Suppressor macrophage treated with lipopolysaccharide for 1 hour (primary cell): Measurements from ENCODE around the gene RTN4R.

Experiments
- DNase-seq, 3 donors: peaks; one replicate each; pipeline ENCODE4 v3.0.0-alpha.2; 2020 to 2022

The RTN4R gene

DNA sequence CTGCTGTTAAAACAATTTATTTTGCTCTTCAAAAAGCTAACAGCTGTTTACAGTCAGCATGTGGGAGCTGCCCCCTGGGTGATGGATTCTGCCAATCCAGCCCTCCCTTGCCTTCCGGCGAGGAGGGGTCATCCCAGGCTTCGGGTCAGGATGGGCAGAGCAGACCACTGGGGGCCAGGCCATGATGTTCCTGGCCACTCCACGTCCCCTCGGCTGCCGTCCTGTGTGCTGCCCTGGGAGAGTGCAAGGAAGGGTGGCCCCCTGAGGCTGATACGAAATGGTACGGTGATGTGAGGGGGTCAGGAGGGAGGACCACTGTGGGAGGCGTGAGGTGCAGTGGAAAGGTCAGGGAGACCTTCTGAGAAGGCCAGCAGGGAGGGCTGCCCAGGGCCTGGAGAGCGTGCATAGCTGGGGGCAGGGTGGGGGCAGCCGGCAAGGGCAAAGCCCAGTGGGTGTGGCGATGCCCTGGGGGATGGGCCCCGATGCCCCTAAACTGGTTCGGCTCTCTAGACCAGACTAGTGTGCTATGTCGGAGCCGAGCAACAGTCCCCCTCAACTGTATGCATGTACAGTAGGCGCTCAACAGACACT lies 41.3 kb downstream of the RTN4R start:
- DNase-seq = no peak

DNA sequence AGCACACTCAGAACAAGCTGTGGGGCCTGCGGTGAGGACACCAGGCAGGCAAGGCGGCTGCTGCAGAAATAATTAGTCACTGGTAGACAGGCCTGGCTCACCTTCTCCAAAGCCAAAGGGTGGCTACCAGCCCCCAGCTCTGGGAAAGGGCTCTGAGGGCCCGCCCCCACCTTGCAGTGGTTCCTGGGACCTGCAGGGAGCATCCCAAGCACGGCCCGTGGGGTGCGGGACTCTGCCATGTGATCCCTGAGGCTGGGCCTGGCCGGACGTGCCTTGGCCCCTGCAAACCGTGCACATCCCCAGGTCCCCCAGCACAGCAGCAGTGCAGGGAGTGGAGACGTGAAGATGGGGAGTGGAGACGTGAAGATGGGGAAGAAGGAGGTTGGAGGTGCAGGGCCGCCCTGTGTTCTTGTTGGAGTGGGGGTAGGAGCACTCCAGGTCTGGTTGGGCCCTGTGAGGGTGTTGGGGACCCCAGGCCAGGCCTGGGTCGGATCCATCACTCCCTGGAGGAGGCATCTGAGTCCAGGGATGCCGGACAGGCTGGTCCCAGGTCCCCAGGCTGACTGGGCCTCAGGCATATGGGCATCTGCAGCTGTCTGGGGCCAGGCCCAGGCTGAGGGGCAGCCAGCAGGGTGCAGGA lies 41.9 kb downstream of the RTN4R start:
- DNase-seq = no peak

DNA sequence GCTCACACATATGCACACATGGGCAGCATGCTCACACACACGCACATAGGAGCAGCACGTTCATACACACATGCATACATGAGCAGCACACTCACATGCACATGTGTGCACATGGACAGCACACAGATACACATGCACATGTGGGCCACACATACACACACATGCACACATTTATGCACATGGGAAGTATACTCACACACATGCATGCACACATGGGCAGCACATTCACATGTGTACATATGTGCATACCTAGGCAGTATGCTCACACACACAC lies 42.5 kb downstream of the RTN4R start:
- DNase-seq = no peak

DNA sequence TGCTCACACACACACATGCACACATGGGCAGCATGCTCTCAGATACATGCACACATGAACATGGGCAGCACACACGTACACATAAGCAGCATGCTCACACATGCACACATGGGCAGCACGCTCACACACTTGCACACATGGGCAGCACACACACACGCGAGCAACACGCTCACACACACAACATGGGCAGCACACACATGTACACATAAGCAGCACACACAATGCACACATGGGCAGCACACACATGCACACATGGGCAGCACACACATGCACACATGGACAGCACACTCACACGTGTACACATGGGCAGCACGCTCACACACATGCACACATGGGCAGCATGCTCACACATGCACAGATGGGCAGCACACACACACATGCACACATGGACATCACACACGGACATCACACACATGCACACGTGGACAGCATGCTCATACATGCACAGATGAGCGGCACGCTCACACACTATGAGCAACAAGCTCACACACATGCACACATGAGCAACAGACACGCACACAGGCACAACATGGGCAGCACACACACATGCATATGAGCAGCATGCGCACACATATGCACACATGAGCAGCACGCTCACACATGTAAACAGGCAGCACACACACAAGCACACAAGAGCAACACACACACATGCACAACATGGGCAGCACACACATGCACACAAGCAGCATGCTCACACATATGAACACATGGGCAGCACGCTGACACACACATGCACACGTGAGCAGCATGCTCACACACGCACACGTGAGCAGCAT lies 43.0 kb downstream of the RTN4R start:
- no peak for DNase-seq

DNA sequence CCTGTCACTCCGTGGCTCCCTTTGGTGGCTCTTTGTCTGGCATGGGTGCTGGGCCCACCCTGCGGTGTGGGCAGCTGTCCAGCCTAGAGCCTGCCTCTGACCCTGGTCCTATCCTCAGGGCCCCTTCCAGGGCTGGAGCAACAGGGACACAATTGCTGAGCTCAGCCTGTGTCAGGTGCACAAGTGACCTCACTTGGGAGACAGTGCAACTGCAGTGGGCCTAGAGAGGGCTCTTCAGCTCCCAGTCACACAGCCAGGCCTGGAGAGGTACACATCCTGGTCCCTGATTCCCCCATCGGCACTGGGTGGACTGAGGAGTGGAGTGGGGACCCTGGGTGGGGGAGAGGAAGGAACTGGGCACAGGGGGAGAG lies 43.9 kb downstream of the RTN4R start:
- DNase-seq = no peak

DNA sequence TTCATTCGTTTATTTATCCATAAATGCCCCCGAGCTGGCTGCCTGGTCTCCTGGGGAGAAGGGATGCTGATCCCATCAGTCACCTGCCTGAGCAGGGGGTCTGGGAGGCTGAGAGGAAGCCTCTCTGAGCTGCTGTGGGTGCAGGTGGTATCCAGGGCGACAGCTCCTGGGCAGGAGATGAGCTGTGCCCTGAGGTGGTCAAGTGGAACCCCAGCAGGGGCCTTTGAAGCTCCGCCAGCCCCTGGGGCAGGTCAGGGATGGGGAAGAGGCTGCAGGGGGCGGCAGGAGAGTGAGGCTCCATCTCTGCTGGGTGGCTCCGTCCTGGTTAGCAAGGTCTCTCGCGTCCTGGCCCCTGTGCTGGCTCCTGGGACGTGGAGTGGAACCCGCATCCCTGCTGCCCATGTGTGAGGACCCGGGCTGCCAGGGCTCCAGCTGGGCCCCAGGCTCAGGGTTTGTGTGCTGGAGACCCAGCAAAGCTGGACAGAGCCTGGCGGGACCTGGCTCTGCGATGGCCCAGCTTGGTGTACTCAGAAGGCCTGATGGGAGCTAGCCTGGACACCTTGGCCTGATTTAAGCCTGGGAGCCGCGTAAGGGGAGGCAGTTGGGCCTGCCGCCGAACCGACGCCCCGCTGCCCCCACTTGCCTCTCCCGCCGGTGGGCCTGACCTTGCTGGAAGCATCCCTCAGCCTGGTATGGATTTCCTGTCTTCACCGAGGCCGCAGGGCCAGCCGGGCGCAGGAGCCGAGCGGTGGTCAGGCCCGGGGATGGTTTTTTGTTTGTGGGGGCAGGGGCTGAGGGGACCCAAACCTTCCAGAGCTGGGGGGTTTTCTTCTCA lies 44.5 kb downstream of the RTN4R start:
- no peak for DNase-seq

DNA sequence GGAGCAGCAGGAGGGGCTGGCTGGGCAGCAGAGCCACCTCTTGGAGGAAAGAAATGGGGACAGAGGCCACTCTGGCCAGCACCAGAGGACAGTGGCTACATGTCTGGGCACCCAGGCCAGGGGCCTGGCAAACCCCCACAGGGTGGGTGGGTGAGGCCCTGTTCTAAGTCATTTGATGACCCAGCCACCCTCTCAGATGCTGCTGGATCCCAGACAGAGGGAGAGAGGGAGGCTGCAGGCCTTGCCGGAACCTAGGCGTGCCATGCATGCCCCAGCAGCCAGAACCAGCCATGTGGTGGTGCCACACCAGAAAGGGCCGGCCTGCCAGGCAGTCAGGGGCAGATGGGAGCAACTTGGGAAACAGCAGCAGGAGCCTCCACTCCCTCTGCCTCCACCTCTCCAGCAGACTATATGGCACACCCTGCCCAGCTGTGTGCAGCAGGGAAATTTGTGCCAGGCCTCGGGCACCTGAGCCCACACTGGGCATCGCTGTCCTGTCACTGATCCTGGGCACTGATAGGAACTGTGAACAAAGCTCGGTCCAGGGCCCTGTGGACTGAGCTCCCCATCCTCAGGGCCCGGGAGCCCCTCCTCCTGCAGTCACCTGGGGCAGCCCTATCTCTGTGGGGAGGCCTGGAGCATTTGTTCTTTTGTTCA lies 45.2 kb downstream of the RTN4R start:
- no peak for DNase-seq

DNA sequence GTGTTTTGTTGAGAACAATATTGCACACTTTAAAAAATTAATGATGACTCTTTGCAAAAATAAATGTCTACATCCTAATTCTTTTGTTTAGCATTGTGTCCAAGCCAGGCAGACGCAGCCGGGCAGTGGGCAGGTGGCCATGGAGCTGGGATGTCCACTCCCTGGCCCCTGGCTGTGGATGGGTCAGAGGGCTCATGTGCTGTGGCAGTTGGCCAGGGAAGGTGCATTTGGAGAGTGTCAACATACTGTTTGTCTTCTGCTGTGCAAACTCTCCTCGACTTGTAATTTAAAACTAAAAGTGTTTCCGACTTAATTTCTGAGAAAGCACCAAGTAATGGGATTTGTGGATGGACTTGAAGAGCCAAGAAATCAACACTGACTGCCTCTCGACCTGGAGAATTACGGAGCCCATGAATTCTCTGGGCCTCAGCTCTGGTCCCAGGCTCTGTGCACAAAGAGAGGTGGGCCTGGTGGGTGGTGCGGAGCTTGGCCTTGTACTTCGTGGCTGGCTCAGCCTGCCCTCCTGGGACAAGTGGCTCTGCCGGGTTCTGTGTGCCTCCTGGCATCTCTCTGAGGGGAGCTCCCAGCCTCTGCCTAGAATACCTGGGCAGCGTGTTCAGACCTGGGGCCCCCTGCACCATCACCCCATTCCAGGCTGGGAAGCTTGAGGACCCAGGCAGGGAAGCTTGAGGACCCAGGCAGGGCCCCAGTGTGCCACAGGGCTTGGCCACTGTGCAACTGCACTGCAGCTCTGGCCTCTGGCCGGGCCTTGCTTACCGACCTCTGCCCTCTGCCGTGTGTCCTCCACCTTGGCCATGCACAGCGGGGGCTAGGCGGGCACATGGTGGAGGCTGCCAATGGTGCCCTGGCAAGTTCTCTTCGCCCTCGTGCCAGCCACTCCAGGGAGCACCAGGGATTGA lies 46.4 kb downstream of the RTN4R start:
- DNase-seq = no peak

DNA sequence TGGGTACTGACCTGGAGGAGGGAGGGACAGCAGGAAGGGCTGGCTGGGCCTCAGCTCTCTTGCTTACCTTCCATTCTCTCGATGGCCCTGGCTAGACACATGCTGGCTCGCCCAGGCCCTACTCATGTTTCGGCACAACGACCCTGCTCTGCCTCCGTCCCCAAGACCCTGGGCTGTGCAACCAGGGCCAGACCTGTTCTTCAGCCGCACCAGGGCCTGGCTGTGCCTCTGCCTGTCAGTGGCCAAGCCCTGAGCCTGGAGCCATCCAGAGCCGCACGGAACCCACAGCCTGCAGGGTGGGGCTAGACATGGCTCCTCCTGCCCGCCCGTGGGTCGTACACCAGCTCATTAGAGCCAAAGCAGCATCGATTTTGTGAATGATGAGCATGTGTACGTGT lies 47.5 kb downstream of the RTN4R start:
- DNase-seq = no peak

DNA sequence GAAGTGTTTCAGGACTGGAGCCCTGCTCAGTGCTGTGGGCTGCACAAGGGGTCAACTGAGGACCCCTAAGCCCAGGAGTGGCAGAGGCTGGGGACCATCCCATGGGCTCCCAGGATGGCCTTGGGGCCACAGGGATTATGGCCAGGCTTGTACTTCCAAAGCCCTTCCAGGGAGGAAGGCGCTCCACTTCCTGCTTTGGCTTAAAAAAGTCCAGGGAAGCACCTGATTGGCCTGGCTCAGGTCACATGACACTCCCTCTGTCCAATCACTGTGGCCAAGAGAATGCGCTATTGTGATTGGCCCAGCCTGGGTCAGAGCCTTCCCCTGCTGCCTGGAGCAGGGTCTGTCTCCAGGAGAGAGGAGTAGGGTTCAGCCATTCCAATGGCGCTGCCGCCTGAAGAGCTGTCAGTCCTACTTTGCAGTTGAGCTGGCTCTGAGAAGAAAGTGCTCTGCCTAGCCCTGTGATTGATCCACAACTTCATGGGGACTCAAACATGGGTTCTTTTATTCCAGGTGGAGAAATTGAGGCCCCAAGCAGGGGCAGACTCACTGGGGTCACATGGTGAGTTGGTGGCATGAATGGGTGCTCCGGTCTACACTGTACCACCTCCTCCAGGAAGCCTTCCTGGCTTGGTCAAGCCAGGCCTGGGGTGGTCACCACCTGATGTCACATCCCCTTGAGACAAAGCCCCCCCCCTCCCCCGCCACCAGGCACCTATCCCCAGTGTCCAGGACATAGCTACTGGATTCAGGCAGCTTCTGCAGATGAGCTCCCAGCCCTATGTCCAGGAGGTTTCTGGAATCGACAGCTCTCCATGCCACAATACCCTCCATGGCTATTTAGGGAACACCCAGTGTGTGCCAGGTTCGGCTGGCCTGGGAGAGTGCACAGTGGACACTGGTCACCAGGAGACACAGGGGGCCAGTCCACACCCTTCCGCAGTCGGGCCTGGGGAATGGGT lies 48.2 kb downstream of the RTN4R start:
- no peak for DNase-seq

DNA sequence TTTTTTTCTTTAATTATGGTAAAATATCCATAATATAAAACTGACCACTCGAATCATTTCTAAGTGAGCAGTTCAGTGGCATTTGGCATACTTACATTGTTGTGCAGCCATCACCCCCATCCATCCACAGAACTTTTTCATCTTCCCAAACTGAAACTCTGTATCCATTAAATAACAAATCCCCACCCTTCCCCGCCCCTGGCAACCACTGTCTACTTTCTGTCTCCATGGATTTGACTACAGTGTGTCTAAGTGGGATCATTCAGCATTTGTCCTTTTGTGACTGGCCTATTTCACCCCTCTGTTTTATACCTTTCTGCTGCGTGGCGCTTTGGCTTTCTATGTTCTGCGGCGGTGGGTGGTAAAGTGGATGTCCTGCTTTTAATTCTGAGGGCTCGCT lies 49.1 kb downstream of the RTN4R start:
- no peak for DNase-seq

DNA sequence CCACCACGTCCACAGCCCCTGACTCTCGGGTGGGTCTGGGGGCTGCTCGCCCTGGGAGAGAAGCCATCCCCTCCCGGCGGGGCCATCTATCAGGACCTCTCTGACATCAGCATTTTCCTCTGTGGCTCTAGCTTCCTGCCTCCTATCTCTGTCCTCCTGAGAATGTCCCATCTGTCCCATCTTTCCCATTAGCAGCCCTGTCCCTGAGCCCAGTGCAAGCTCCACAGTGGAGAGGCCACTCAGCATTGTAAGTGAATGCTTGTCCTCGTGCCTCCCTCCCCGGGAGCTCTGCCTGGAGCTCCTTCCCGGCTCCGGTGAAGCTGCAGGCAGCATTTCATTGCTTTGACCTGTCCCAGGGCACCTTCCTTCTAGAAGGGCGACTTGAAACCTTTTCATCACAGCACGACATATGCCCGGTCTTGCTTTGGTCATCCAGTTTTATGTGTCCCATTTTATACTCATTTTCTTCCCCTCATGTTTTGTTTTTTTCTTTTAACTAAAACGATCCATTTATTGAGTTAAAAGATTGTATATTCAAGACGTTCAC lies 49.7 kb downstream of the RTN4R start:
- DNase-seq = no peak

DNA sequence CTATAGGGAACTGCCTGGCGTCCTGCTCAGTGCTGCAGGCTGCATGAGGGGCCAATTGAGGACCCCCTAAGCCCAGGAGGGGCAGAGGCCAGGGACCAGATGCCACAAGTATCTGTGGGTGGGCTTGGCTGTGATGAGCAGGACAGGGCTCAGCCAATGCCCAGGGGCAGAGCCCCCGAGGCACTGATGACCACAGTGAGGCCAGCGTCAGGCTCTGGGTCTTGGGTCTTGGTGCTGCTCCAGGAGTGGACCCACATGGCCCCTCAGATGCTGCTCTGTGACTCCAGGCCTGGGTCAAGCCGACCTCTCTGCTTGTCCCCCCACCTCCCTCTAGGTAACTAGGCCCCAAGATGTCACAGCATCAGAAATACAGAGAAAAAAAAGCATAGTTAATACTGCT lies 50.6 kb downstream of the RTN4R start:
- no peak for DNase-seq

DNA sequence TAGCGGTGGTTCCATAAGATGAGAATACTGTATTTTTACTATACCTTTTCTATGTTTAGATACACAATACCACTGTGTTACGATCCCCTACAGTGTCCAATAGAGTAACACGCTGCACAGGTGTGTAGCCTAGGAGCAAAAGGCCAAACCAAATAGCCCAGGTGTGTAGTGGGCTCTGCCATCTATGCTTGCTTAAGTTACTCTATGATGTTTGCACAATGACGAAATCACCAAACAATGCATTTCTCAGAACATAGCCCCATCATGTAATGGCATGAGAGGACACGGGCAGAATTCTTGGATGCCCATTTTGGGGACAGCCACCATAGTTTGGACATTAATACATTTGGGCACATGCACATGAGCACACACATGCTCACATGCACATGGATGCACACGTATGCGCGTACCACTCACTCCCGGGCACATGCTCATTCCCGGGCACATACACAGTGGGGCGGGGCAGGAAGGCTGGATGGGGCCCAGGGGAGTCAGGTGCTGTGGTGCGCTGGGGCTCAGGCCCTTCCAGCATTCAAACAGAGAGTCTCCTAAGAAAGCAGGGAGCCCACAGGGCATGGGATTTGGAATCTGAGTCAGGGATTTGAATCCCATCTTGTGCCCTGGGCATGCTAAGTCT lies 51.1 kb downstream of the RTN4R start:
- DNase-seq = no peak

DNA sequence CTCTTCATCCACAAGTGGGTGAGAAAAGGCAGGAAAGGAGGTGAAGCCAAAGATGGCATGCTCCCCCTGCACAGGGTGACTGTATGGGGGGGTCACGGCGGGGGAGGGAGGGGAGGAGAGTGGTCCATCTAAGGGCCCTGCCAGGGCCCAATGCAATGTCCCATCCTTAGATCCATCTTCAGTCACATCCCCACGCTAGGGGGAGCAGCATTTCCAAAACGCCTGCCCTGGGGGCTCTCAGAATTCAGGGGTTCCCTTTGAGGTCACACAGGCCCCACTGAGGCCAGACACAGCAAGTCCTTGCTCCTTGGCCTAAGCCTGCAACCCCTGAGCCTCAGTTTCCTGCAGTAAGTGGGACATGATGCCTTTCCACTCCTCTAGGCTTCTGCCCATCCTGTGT lies 52.4 kb downstream of the RTN4R start:
- no peak for DNase-seq

DNA sequence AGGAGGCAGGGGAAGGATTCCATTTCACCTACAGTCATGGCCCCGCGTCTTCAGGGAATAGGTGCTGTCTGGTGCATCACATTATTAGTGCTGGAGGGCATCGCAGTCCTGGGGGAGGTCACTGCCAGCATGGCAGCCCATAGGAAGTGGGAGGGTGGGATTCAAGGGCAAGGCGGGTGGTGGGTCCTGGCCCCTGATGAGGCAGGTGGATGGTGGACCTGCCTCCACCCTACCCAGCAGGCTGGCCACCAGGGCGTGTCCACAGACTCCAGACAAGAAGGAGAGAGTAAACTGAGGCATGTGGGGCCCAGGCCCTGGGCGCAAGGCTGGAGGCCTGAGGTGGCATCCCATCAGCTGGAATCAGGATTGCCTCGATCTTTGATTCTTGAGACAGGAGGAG lies 53.3 kb downstream of the RTN4R start:
- DNase-seq = no peak

DNA sequence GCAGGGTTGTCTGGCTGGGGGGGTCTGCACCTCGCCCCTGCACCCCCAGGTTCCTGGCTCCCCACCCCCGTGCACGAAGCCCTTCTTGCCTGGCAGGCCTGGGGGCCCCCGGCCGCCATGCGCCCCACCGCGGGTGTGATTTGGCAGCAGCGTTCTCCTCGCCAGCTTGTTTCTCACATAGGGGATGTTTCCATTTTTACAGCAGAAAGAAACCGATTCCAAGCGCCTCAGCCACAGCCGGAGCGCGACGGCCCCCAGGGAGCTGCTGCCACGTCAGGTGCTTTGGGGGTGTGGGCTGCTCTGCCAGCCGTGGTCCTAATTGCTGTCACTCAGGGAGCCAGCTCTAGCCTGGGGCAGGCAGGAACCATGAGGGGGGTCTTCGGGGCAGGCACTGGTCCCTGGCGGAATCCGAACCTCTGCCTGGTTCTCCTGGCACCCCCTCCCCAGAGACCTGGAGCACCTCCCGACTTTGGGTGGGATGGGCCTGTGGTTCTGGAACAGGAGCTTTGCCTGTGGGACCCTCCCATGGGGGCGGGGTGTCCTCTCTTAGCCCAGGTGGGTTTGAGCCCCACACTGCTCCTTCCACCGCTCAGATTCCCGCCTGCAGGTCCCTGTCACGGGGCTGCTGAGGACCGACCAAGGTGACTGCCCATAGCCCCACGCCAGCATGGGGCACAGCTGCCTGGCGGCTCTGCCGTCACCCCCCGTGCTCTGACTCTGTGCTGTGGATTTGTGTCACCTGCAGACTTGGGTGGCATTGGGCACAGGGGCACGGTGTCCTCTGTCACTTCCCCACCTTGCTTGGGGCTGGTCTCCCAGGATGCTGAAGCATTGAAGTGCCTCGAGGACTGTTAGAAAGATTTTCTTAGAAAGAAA lies 54.0 kb downstream of the RTN4R start:
- no peak for DNase-seq

DNA sequence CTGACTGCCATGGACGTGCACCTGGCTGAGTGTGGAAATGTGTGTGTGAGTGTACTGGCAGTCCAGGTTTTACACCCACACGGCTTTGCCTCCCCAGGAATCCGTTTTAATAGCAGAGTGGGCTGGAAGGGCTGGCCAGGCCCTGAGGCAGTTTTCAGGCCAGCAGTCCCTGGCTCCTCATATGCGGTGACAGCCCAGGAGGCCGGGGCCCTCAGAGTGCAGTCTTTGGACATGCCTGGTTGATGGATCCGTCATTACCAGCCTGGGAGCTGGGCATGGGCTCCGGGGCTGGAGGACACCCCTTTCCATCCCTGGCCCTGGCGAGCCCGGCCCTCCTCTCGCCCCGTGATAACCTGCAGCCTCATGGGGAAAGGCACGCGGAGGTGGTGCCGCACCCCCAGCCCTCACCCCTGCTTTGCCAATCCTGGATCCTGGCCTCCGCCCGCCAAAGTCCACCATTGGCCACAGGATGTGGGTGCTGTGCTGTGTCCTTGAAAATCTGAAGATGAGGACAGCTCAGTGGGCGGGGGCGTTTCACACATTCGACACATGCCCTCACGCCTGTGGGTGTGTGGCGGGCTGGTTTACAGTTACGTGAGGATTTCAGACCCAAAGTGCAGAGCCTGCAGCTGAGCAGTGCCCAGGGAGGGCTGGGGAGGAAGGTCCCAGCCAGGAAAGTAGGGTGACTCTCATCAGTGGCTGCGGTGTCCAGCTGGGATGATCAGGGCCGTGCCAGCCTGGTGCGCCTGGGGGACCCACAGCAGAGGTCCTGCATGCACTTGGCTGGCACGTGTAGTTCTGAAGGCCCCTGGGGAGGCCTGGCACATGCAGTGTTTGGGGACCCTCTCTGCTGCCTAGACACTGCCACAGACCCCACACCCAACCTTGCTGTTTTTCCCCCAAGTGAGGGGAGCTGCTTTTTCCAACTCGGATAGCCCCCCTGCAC lies 55.1 kb downstream of the RTN4R start:
- peak in 2 of 3 donors; percentile 17 to 28 for DNase-seq
